ENCODE data around the gene RNF208.

GRCh38 chr9:137202966-137203365 lies 19.1 kb downstream of the RNF208 start:
- no peak for TF ChIP-seq CTCF (conservative IDR thresholded peaks at IDR 0.05; ENCODE audit: low read depth in 2 of 2)
- no peak for TF ChIP-seq REST (IDR thresholded peaks at IDR 0.05; ENCODE audit: unreplicated experiment)
- no peak for TF ChIP-seq EZH2 (IDR thresholded peaks at IDR 0.05; ENCODE audit: low read depth, unreplicated experiment)
- no peak for TF ChIP-seq NANOG (IDR thresholded peaks at IDR 0.05; ENCODE audit: borderline replicate concordance)

Measured in GM23338 (cell line).